K562 (cell line): Measurements from ENCODE around the gene SLC2A8. TPM values are rescaled to one million over a fixed set of nuclear protein-coding genes. Genes with fewer than 3 reads are reported as not detected.

Experiments
- ATAC-seq: fragments of 200-7000 bp; cut with Tn5 transposase; 3 replicates; pipeline ENCODE4 v1.9.1; 2020; ENCODE audit warnings: moderate library complexity
- BruUV-seq: library from RNA; stranded (reverse); fragments of 400-500 nt; replicated peaks from 2 replicates; lab custom pipeline; 2021; lab: Mats Ljungman, UMichigan
- CTCF ChIA-PET: fragments of 300-600 bp; formaldehyde crosslinking; extraction: SDS; loops from one replicate; lab custom pipeline; 2021; ENCODE audit warnings: low intra/inter-chr PET ratio; lab: Yijun Ruan, JAX
- POLR2A ChIA-PET: fragments of 300-600, 350-650 bp; sonication (Branson Sonifier 250); formaldehyde crosslinking; extraction: SDS; loops from one replicate; lab custom pipeline; 2021; ENCODE audit warnings: antibody characterized with exemption, inconsistent platforms; lab: Yijun Ruan, JAX
- DNase-seq, 4 experiments: peaks; one replicate each; pipeline versions ENCODE4 v3.0.0 to v3.0.0-alpha.2; 2011 to 2018; ENCODE audit warnings: low spot score in 3 of 4, mixed read lengths in 3 of 4; ENCODE audit errors: extremely low read depth in 1 of 4
- FAIRE-seq: peaks from 2 replicates; lab custom pipeline; 2011; peaks lifted over from hg19 to GRCh38; lab: Jason Lieb, UNC
- H2AFZ ChIP-seq: 2 replicates; pipeline ENCODE4 v1.6.0; 2011; ENCODE audit warnings: low read depth, low read length, control low read depth, inconsistent platforms
- H3K27ac ChIP-seq: fragments of 200-600 bp; 3 replicates; pipeline ENCODE4 v1.8.0; 2011; ENCODE audit warnings: low read depth, mild to moderate bottlenecking, control low read depth, inconsistent platforms, low read length, moderate library complexity, mixed read lengths; ENCODE audit errors: extremely low read depth
- H3K27me3 ChIP-seq, 2 experiments: fragments of 300-600 bp in 1 of 2; 2 replicates in 1 of 2; 3 replicates in 1 of 2; pipeline versions ENCODE4 v1.6.0 to v1.8.0; 2011; ENCODE audit warnings: inconsistent platforms in 2 of 2, low read length in 2 of 2, mild to moderate bottlenecking in 1 of 2, mixed read lengths in 1 of 2, moderate library complexity in 1 of 2; ENCODE audit not compliant: control insufficient read depth in 2 of 2, insufficient read depth in 2 of 2
- H3K36me3 ChIP-seq: fragments of 300-600 bp; 3 replicates; pipeline ENCODE4 v1.8.0; 2011; ENCODE audit warnings: mild to moderate bottlenecking, low read length, inconsistent platforms; ENCODE audit not compliant: control insufficient read depth, insufficient read depth
- H3K4me1 ChIP-seq, 2 experiments: fragments of 200-600 bp in 1 of 2; replicated peaks in 1 of 2; 2 replicates in 1 of 2; 3 replicates in 1 of 2; pipeline versions ENCODE4 v1.5.1 to v1.8.0; 2011; ENCODE audit warnings: inconsistent platforms in 2 of 2, low read length in 2 of 2, mild to moderate bottlenecking in 1 of 2, mixed read lengths in 1 of 2, moderate library complexity in 1 of 2; ENCODE audit not compliant: control insufficient read depth in 2 of 2, insufficient read depth in 2 of 2
- H3K4me2 ChIP-seq: 2 replicates; pipeline ENCODE4 v1.6.1; 2011; ENCODE audit warnings: low read length, control low read depth, inconsistent platforms, mixed read lengths; ENCODE audit not compliant: insufficient read depth
- H3K4me3 ChIP-seq: fragments of 200-600 bp; sonication (generic), shearing (Covaris generic); 2 replicates; pipeline ENCODE4 v1.5.1; 2016; ENCODE audit warnings: control low read depth, inconsistent platforms
- H3K79me2 ChIP-seq: fragments of 200-600 bp; 3 replicates; pipeline ENCODE4 v1.8.0; 2011; ENCODE audit warnings: low read length, inconsistent platforms; ENCODE audit not compliant: control insufficient read depth, insufficient read depth
- H3K9ac ChIP-seq, 2 experiments: 2 replicates each; pipeline versions ENCODE4 v1.6.0 to v1.6.1; 2011; ENCODE audit warnings: low read depth in 2 of 2, low read length in 2 of 2, control low read depth in 1 of 2, inconsistent platforms in 1 of 2, mild to moderate bottlenecking in 1 of 2, mixed read lengths in 1 of 2; ENCODE audit not compliant: insufficient read depth in 1 of 2
- H3K9me1 ChIP-seq: one replicate; pipeline ENCODE4 v1.6.0; 2011; ENCODE audit warnings: inconsistent platforms, mild to moderate bottlenecking, low read length, moderate library complexity; ENCODE audit not compliant: control insufficient read depth, insufficient read depth
- H3K9me3 ChIP-seq: replicated peaks from 2 replicates; pipeline ENCODE4 v1.5.1; 2011; ENCODE audit warnings: low read depth, low read length, inconsistent platforms; ENCODE audit not compliant: control insufficient read depth, insufficient read depth
- H4K20me1 ChIP-seq: replicated peaks from 2 replicates; pipeline ENCODE4 v1.6.1; 2011; ENCODE audit warnings: low read length, inconsistent platforms, mixed read lengths; ENCODE audit not compliant: control insufficient read depth, insufficient read depth
- TSC22D4 ChIP-seq: fragments of 450-650 bp; IDR thresholded peaks from 2 replicates; pipeline ENCODE4 v1.6.1; 2016; ENCODE audit warnings: missing genetic modification characterization, missing biosample characterization, control low read depth
- ZFP30 ChIP-seq: fragments of 250-450 bp; sonication (Bioruptor Pico); IDR thresholded peaks from 2 replicates; pipeline ENCODE4 v1.8.0; 2022; ENCODE audit warnings: moderate library complexity, mild to moderate bottlenecking, inconsistent platforms, borderline replicate concordance
- ZNF232 ChIP-seq: sonication (generic); formaldehyde crosslinking; IDR thresholded peaks from 2 replicates; pipeline ENCODE4 v1.8.0; 2022; ENCODE audit warnings: mild to moderate bottlenecking, missing genetic modification reagents
- WGBS: fragments of 100-300 bp; shearing (Covaris generic); methylation state at CpG from one replicate; pipeline ENCODE4 v1.1.6; 2016; ENCODE audit warnings: low coverage, mixed read lengths; ENCODE audit not compliant: insufficient coverage; ENCODE audit errors: missing lambda C conversion rate; 5-methylcytosine and 5-hydroxymethylcytosine counted together
- in situ Hi-C: fragments of 300-500 bp; cut with MboI; formaldehyde crosslinking; loops from 4 replicates; pipeline ENCODE4 v1.15.0; 2018; ENCODE audit warnings: inconsistent platforms, mixed read lengths
- intact Hi-C: fragments of 100-400 bp; cut with micrococcal nuclease; formaldehyde crosslinking; loops from 2 replicates; pipeline ENCODE4 v1.14.2; 2022
- polyA plus RNA-seq, 8 experiments: library from polyadenylated mRNA; depleted of rRNA in 4 of 8; stranded (reverse) in 5 of 8; unstranded in 3 of 8; fragments of >200 nt; fragmentation: Nextera tagmentation in 2 of 8; fragmentation: Illumina TruSeq in 1 of 8; extraction: Ambion mirVana in 2 of 8; extraction: Trizol in 1 of 8; gene quantifications; 2 replicates each; pipeline versions ENCODE4 v1.2.1 to v1.2.3, GENCODE V29; 2011 to 2014; ENCODE audit warnings: inconsistent platforms in 1 of 8, missing spikeins in 1 of 8
- total RNA-seq, 7 experiments: library from RNA; depleted of rRNA in 6 of 7; stranded (reverse); fragments of >200 nt in 6 of 7; fragmentation: Illumina TruSeq in 2 of 7; extraction: Trizol in 2 of 7; gene quantifications; 2 replicates each; pipeline versions ENCODE4 v1.2.1 to v1.2.3, GENCODE V29; 2011 to 2021; ENCODE audit warnings: low replicate concordance in 1 of 7
- TF ChIP-seq, protein P1 (sequence below): fragments of 450-650 bp; formaldehyde crosslinking; conservative IDR thresholded peaks from 2 replicates; pipeline ENCODE4 v1.4.0; 2022; ENCODE audit warnings: mild to moderate bottlenecking, missing genetic modification characterization
- TF ChIP-seq, protein P2 (sequence below): fragments of 450-650 bp; formaldehyde crosslinking; IDR thresholded peaks from 2 replicates; pipeline ENCODE4 v1.4.0; 2022; ENCODE audit warnings: missing genetic modification characterization
- TF ChIP-seq, protein P3 (sequence below): sonication (generic); formaldehyde crosslinking; IDR thresholded peaks from 2 replicates; pipeline ENCODE4 v1.8.0; 2022; ENCODE audit warnings: mild to moderate bottlenecking, missing genetic modification reagents, borderline replicate concordance

SLC2A8 gene
- total and polyA plus RNA-seq, 9 of the 15 experiments (the other 6 are each of a cell fraction or from before 2014, with no cell fraction given) = 0.13 to 12.9 (median 5.2) TPM

DNA sequence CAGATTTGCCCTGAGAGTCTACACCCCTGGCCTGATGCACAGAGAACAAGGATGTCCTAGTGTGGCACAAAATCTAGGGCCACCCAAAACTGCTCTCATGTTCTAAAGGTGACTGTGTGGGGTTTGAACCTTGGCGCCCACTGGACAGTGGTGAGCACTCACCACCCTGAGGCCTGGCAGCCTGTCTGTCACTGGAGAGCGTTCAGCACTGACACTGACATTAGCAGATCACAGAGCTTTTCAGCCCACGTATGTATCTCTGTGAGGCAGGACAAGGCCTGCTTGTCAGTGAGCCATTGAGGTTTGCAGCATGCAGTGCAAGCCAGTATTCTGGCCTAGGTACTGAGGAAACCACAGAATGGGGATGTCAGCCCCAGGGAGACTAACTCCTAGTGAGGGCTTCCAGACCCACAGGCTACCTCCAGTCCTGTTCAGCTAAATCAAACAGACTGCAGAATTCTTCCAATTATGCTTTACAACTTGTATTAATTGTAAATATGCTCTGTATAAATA lies 38.9 kb upstream of the SLC2A8 start (continued):
- TF ChIP-seq, protein P1, sequence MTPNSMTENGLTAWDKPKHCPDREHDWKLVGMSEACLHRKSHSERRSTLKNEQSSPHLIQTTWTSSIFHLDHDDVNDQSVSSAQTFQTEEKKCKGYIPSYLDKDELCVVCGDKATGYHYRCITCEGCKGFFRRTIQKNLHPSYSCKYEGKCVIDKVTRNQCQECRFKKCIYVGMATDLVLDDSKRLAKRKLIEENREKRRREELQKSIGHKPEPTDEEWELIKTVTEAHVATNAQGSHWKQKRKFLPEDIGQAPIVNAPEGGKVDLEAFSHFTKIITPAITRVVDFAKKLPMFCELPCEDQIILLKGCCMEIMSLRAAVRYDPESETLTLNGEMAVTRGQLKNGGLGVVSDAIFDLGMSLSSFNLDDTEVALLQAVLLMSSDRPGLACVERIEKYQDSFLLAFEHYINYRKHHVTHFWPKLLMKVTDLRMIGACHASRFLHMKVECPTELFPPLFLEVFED (CRISPR knock-in tag) = no peak
- TF ChIP-seq, all 486 proteins: peak for 0

DNA sequence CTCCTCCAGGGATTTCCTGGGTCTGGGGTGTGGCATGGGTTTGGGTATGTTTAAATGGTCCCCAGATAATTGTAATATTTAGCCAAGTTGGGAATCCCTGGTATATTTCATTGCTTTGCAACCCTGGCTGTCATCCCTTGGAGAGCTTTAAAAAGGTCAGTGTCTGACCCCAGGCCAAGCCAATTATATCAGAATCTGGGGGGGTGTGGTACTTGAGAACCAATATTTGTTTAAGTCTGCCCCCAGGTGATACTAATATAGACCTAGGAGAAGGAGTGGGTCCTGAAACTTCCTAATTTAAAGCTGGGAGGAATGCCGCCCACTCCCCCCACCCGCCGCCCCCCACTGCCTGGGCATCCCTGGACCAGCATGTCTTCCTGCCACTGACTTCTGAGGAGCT lies 38.2 kb upstream of the SLC2A8 start:
- Histone ChIP-seq H3K4me2 (no peak overlapping the region), H3K9ac (no peak overlapping the region), H3K9me3 (no peaks in the 10 kb centered on the region), H3K4me1 (peaks cover 7 to 9% of the 10 kb centered on the region in 2 experiments; a peak in 3 of 5 replicates), H4K20me1 (0 out of 2 replicates have a peak, but pooled peaks cover under 1% of the 10 kb centered on the region), H3K79me2 (no peaks in the 10 kb centered on the region), H3K4me3 (no peak overlapping the region), H3K9me1 (no peaks in the 10 kb centered on the region), H3K27ac (no peak overlapping the region), H2AFZ (no peak overlapping the region), H3K27me3 (peaks cover 21 to 22% of the 10 kb centered on the region in 2 experiments), H3K36me3 (no peaks in the 10 kb centered on the region)
- 69% methylated on average over 3 of the region's 3 CpGs for WGBS
- ATAC-seq (no peak), DNase-seq (no peak), FAIRE-seq (no peak)
- CTCF ChIA-PET = no interaction called here
- BruUV-seq = no TSS peak
- intact Hi-C loops (no loop called here), in situ Hi-C loops (no loop called here)
- POLR2A ChIA-PET = interaction anchor here (0.7 kb wide), 1 partner anchor 91 kb away, joined by 3 read pairs; no protein-coding TSS in a partner anchor
- TF ChIP-seq ZFP30 (CRISPR knock-in tag) (no peak), TSC22D4 (no peak), ZNF232 (CRISPR knock-in tag) (no peak)
- TF ChIP-seq, protein P2, sequence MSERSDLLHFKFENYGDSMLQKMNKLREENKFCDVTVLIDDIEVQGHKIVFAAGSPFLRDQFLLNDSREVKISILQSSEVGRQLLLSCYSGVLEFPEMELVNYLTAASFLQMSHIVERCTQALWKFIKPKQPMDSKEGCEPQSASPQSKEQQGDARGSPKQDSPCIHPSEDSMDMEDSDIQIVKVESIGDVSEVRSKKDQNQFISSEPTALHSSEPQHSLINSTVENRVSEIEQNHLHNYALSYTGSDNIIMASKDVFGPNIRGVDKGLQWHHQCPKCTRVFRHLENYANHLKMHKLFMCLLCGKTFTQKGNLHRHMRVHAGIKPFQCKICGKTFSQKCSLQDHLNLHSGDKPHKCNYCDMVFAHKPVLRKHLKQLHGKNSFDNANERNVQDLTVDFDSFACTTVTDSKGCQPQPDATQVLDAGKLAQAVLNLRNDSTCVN = no peak
- TF ChIP-seq, protein P3, sequence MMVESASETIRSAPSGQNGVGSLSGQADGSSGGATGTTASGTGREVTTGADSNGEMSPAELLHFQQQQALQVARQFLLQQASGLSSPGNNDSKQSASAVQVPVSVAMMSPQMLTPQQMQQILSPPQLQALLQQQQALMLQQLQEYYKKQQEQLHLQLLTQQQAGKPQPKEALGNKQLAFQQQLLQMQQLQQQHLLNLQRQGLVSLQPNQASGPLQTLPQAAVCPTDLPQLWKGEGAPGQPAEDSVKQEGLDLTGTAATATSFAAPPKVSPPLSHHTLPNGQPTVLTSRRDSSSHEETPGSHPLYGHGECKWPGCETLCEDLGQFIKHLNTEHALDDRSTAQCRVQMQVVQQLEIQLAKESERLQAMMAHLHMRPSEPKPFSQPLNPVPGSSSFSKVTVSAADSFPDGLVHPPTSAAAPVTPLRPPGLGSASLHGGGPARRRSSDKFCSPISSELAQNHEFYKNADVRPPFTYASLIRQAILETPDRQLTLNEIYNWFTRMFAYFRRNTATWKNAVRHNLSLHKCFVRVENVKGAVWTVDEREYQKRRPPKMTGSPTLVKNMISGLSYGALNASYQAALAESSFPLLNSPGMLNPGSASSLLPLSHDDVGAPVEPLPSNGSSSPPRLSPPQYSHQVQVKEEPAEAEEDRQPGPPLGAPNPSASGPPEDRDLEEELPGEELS (CRISPR knock-in tag) = no peak
